Measurements from ENCODE around the gene FOXD4L4.
"Not testable (repeated sequence)": the region's sequence is repeated elsewhere in the genome, so short reads cannot be mapped to it uniquely, and the experiment has no call there.

The FOXD4L4 gene

DNA sequence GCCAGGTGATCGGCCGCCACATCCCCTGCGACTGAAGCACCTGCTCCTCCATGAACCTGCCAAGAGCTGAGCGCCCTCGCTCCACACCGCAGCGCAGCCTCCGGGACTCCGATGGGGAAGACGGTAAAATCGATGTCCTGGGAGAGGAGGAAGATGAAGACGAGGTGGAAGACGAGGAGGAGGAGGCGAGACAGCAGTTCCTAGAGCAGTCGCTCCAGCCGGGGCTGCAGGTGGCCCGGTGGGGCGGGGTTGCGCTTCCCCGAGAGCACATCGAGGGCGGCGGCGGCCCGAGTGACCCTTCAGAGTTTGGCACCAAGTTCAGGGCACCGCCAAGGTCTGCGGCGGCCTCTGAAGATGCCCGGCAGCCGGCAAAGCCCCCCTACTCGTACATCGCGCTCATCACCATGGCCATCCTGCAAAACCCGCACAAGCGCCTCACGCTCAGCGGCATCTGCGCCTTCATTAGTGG is at the start of gene FOXD4L4:
Gene FOXD4L4, plus strand, starts transcription at position 51 of the 469 bp plus-strand sequence. Its CDS starts 0 bp downstream, at position 51.
- DNase-seq (ENCODE audit: low read depth in 1 of 2, low spot score in 1 of 2), result not testable (repeated sequence)

DNA sequence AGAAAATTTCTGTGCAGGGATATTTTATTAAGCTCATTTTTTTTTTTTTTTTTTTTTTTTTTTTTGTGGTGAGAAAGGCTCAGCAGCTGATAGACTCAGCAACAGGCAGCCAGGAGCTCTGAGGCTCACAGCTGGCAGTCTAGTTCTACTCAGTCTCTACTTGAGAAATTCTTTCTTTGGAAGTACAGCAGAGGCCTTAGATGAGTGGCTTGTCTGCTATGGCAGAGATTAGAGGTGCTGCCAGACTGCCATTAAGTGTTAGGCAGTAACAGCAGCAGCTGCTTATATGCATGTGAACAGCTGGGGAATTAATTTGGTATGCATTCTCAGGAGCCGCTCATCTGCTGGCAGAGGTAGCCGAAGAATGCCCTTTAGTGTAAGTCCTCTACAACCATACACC is 33.4 kb upstream of the FOXD4L4 start:
- DNase-seq (ENCODE audit: low read depth in 1 of 2, low spot score in 1 of 2), result not testable (repeated sequence)

DNA sequence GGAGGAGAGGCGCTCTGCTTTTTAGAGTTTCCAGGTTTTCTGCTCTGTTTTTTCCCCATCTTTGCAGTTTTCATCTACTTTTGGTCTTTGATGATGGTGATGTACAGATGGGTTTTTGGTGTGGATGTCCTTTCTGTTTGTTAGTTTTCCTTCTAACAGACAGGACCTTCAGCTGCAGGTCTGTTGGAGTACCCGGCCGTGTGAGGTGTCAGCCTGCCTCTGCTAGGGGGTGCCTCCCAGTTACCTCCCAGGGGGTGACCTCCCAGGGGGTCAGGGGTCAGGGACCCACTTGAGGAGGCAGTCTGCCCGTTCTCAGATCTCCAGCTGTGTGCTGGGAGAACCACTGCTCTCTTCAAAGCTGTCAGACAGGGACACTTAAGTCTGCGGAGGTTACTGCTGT is 22.5 kb upstream of the FOXD4L4 start:
- not testable (repeated sequence) for DNase-seq (ENCODE audit: low read depth in 1 of 2, low spot score in 1 of 2)

- not testable (repeated sequence) for DNase-seq (ENCODE audit: low read depth in 1 of 2, low spot score in 1 of 2)
Observed at GRCh38 chr9:65738133-65738532, 1.2 kb downstream of the FOXD4L4 start.

Data from activated T-helper 1 cell treated with anti-CD3 and anti-CD28 coated beads, Interleukin-2, amount 50 U/mL, for 16 hours (primary cell).